OCI-LY3 (cell line): Measurements from ENCODE around the gene SERPING1.

Source experiments
- H2AFZ ChIP-seq: fragments of 200-600, 300-600 bp; shearing (Covaris generic); 2 replicates; pipeline ENCODE4 v1.6.0; 2014; ENCODE audit warnings: antibody characterized with exemption, low read depth, low read length
- H3K27ac ChIP-seq: fragments of 200-600, 300-600 bp; sonication (generic); 2 replicates; pipeline ENCODE4 v1.5.1; 2014; ENCODE audit warnings: mild to moderate bottlenecking, low read length, moderate library complexity, mixed read lengths
- H3K27me3 ChIP-seq: fragments of 200-600, 300-600 bp; sonication (generic); 2 replicates; pipeline ENCODE4 v1.6.1; 2014; ENCODE audit warnings: low read depth, low read length, mixed read lengths
- H3K36me3 ChIP-seq: fragments of 200-600, 300-600 bp; sonication (generic); replicated peaks from 2 replicates; pipeline ENCODE3; 2014; ENCODE audit warnings: low read depth, low read length, mixed read lengths
- H3K4me1 ChIP-seq: fragments of 300-600, 200-600 bp; sonication (generic); 2 replicates; pipeline ENCODE4 v1.6.1; 2014; ENCODE audit warnings: low read length, mixed read lengths
- H3K4me2 ChIP-seq: fragments of 200-600, 300-600 bp; sonication (generic); 2 replicates; pipeline ENCODE4 v1.6.1; 2014; ENCODE audit warnings: low read length, mixed read lengths
- H3K4me3 ChIP-seq: fragments of 300-600, 200-600 bp; sonication (generic); 2 replicates; pipeline ENCODE4 v1.5.1; 2014; ENCODE audit warnings: antibody characterized with exemption, mild to moderate bottlenecking, low read length, moderate library complexity
- H3K79me2 ChIP-seq: fragments of 300-600, 200-600 bp; shearing (Covaris generic); 2 replicates; pipeline ENCODE4 v1.6.1; 2014; ENCODE audit warnings: mild to moderate bottlenecking, low read length, mixed read lengths
- H3K9ac ChIP-seq: fragments of 300-600, 200-600 bp; shearing (Covaris generic); 2 replicates; pipeline ENCODE4 v1.6.0; 2014; ENCODE audit warnings: mild to moderate bottlenecking, low read length, moderate library complexity
- H3K9me3 ChIP-seq: fragments of 200-600, 300-600 bp; shearing (Covaris generic); 2 replicates; pipeline ENCODE4 v1.6.1; 2014; ENCODE audit warnings: low read length, mixed read lengths; ENCODE audit not compliant: insufficient read depth
- H4K20me1 ChIP-seq: fragments of 200-600, 300-600 bp; sonication (generic); 2 replicates; pipeline ENCODE4 v1.6.1; 2016; ENCODE audit warnings: low read length, mixed read lengths; ENCODE audit not compliant: insufficient read depth
- EZH2phosphoT487 ChIP-seq: fragments of 200-600 bp; shearing (Covaris generic); IDR thresholded peaks from 2 replicates; pipeline ENCODE4 v1.6.1; 2018; ENCODE audit warnings: antibody characterized with exemption, mixed run types, low read depth
- TF ChIP-seq, protein P1 (sequence below): fragments of 200-600, 300-600 bp; sonication (generic); IDR thresholded peaks from 2 replicates; pipeline ENCODE4 v1.5.1; 2014; ENCODE audit warnings: antibody characterized with exemption, low read length, low read depth

SERPING1 gene

DNA sequence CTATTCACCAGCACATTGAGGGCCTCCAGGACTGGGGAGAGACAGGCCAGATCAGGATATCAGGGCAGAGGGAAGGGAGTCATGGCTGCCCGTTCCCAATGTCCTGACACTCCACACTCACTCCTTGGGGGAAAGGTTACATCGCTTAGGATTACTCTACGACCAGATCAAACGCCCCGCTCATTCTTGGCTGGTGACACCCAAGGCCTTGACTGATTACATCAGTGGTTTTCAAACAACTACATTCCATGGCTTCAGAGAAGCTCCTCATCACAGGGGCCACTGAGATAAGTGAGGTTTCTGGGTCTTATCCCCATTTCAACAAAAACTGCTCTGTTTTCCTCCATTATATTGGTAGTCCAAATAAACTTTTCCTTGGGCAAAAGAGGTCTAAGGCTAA lies 45.0 kb upstream of the SERPING1 start:
- Histone ChIP-seq H3K9ac (no peak overlapping the region), H3K4me2 (no peak overlapping the region), H2AFZ (no peak overlapping the region), H3K4me3 (no peak overlapping the region), H3K27ac (no peak overlapping the region), H3K9me3 (peaks cover under 1% of the 10 kb centered on the region; the same call in 1 of the 2 replicates), H3K36me3 (peaks cover 71% of the 10 kb centered on the region), H3K27me3 (no peaks in the 10 kb centered on the region), H4K20me1 (no peaks in the 10 kb centered on the region), H3K79me2 (no peaks in the 10 kb centered on the region; the same call in 1 of the 2 replicates), H3K4me1 (peaks cover 22% of the 10 kb centered on the region)
- TF ChIP-seq EZH2phosphoT487, result no peak
- TF ChIP-seq, protein P1, sequence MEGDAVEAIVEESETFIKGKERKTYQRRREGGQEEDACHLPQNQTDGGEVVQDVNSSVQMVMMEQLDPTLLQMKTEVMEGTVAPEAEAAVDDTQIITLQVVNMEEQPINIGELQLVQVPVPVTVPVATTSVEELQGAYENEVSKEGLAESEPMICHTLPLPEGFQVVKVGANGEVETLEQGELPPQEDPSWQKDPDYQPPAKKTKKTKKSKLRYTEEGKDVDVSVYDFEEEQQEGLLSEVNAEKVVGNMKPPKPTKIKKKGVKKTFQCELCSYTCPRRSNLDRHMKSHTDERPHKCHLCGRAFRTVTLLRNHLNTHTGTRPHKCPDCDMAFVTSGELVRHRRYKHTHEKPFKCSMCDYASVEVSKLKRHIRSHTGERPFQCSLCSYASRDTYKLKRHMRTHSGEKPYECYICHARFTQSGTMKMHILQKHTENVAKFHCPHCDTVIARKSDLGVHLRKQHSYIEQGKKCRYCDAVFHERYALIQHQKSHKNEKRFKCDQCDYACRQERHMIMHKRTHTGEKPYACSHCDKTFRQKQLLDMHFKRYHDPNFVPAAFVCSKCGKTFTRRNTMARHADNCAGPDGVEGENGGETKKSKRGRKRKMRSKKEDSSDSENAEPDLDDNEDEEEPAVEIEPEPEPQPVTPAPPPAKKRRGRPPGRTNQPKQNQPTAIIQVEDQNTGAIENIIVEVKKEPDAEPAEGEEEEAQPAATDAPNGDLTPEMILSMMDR, result no peak

DNA sequence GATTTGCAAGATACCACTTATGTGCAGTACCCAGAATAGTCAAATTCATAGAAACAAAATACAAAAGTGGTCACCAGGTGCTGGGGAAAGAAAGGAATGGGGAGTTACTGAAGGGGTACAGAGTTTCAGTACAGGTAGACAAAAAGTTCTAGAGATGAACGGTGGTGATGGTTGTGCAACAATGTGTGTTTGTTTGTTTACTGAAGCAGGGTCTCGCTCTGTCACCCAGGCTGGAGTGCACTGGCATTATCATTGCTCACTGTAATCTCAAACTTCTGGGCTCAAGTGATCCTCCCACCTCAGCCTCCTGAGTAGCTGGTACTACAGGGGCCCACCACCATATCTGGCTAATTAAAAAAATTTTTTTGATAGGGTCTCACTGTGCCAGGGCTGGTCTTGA lies 42.1 kb upstream of the SERPING1 start:
- H2AFZ ChIP-seq, result no peak overlapping the region
- H3K27ac ChIP-seq, result no peak overlapping the region
- no peaks in the 10 kb centered on the region; the same call in 1 of the 2 replicates for H3K79me2 ChIP-seq
- H3K27me3 ChIP-seq, result no peaks in the 10 kb centered on the region
- no peaks in the 10 kb centered on the region for H4K20me1 ChIP-seq
- H3K9ac ChIP-seq, result no peak overlapping the region
- TF ChIP-seq EZH2phosphoT487, result no peak
- TF ChIP-seq, protein P1, result no peak
- H3K4me3 ChIP-seq, result no peak overlapping the region
- no peak overlapping the region for H3K4me2 ChIP-seq
- H3K9me3 ChIP-seq, result peaks cover 4% of the 10 kb centered on the region; the same call in 1 of the 2 replicates
- peaks cover 15% of the 10 kb centered on the region for H3K4me1 ChIP-seq
- peaks cover 85% of the 10 kb centered on the region for H3K36me3 ChIP-seq

DNA sequence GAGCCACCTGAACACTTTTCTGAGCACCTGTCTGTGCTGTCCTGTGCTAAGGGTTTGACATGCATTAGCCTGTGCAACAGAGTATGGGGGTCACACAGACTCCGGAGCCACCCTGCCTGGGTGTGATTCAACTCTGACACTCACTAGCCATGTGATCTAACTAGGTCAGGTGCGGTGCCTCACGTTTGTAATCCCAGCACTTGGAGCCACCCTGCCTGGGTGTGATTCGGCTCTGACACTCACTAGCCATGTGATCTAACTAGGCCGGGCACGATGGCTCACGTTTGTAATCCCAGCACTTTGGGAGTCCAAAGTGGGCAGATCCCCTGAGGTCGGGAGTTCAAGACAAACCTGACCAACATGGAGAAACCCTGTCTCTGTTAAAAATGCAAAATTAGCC lies 41.4 kb upstream of the SERPING1 start:
- H3K4me1 ChIP-seq, result peaks cover 15% of the 10 kb centered on the region
- TF ChIP-seq EZH2phosphoT487, result no peak
- TF ChIP-seq, protein P1, result no peak
- H4K20me1 ChIP-seq, result no peaks in the 10 kb centered on the region
- no peak overlapping the region for H3K4me2 ChIP-seq
- H3K27me3 ChIP-seq, result no peaks in the 10 kb centered on the region
- no peak overlapping the region for H3K27ac ChIP-seq
- H3K36me3 ChIP-seq, result peaks cover 80% of the 10 kb centered on the region
- H3K4me3 ChIP-seq, result no peak overlapping the region
- peaks cover 4% of the 10 kb centered on the region for H3K79me2 ChIP-seq
- H3K9ac ChIP-seq, result no peak overlapping the region
- H3K9me3 ChIP-seq, result peaks cover 4% of the 10 kb centered on the region; the same call in 1 of the 2 replicates
- H2AFZ ChIP-seq, result no peak overlapping the region

DNA sequence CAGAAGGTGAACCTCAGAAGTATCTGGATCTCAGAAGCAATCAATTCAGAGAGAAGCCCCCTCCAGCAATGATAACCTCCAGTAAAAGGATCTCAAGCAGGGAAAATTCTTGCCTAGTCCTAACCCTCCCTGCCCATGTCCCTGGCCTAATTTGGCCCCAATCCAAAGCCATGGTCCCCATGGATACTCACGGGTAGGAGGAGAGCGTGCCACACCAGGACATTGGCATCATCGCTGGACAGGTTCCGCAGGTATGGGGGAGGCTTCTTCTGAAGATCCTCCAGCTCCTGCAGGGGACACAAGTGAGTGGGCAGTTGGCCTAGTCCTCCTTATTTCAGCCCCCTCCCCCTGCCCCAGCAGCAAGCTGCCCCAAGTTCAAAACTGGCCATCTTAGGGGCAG lies 37.3 kb upstream of the SERPING1 start:
- TF ChIP-seq, protein P1, result no peak
- no peak for TF ChIP-seq EZH2phosphoT487
- peaks cover 43% of the 10 kb centered on the region for H3K79me2 ChIP-seq
- H3K9me3 ChIP-seq, result peaks cover 4% of the 10 kb centered on the region; the same call in 1 of the 2 replicates
- H3K4me2 ChIP-seq, result no peak overlapping the region
- H3K27ac ChIP-seq, result no peak overlapping the region
- H4K20me1 ChIP-seq, result peaks cover 5% of the 10 kb centered on the region
- no peaks in the 10 kb centered on the region for H3K27me3 ChIP-seq
- no peak overlapping the region for H2AFZ ChIP-seq
- H3K4me3 ChIP-seq, result no peak overlapping the region
- H3K4me1 ChIP-seq, result peaks cover 15% of the 10 kb centered on the region
- no peak overlapping the region for H3K9ac ChIP-seq
- H3K36me3 ChIP-seq, result peaks cover 45% of the 10 kb centered on the region
